IMR-90 (cell line): Measurements from ENCODE around the gene OR6S1.

Experiments
- CHD1 ChIP-seq: IDR thresholded peaks from 2 replicates; pipeline ENCODE4 v1.6.1; 2012; ENCODE audit warnings: low read depth, low read length, improper control_type of control experiment
- CTCF ChIP-seq: conservative IDR thresholded peaks from 2 replicates; pipeline ENCODE4 v1.5.1; 2012; ENCODE audit warnings: mild to moderate bottlenecking, low read depth, low read length, improper control_type of control experiment
- MAZ ChIP-seq: IDR thresholded peaks from 2 replicates; pipeline ENCODE4 v1.6.1; 2012; ENCODE audit warnings: low read depth, mild to moderate bottlenecking, low read length, improper control_type of control experiment, moderate library complexity, borderline replicate concordance
- NFE2L2 ChIP-seq: fragments of 150-350 bp; IDR thresholded peaks from 2 replicates; pipeline ENCODE4 v1.6.1; 2016; ENCODE audit warnings: low read depth, mild to moderate bottlenecking, low read length

- TF ChIP-seq CHD1, result no peak
- TF ChIP-seq CTCF, result no peak
- TF ChIP-seq NFE2L2, result no peak
- no peak for TF ChIP-seq MAZ
Measured at GRCh38 chr14:20658246-20658645, 16.8 kb upstream of the OR6S1 start.
